H1 (cell line): Measurements from ENCODE around the gene ZBTB7B. TPM values are rescaled to one million over a fixed set of nuclear protein-coding genes. Genes with fewer than 3 reads are reported as not detected.

Source experiments
- CTCF ChIA-PET: fragments of 300-600 bp; sonication (Branson Sonifier 250); formaldehyde crosslinking; loops from one replicate; lab custom pipeline; 2021; ENCODE audit not compliant: partially characterized antibody; lab: Charles Lee
- POLR2A ChIA-PET: fragments of 300-600 bp; sonication (Branson Sonifier 250); formaldehyde crosslinking; loops from one replicate; lab custom pipeline; 2021; ENCODE audit warnings: inconsistent platforms; ENCODE audit not compliant: partially characterized antibody; lab: Charles Lee
- DNase-seq, 2 experiments: peaks; one replicate each; pipeline versions ENCODE4 v3.0.0 to v3.0.0-alpha.2; 2010 to 2022; ENCODE audit warnings: low spot score in 2 of 2, low read depth in 1 of 2, mixed read lengths in 1 of 2
- FAIRE-seq: peaks from 2 replicates; lab custom pipeline; 2011; peaks lifted over from hg19 to GRCh38; lab: Jason Lieb, UNC
- H2AFZ ChIP-seq: 2 replicates; pipeline ENCODE4 v1.8.1; 2012; ENCODE audit warnings: low read length, inconsistent platforms
- H2AK5ac ChIP-seq: 2 replicates; pipeline ENCODE4 v1.6.1; 2013; ENCODE audit warnings: low read depth, low read length
- H2BK120ac ChIP-seq: replicated peaks from 2 replicates; pipeline ENCODE3; 2013; ENCODE audit warnings: low read depth, low read length, inconsistent platforms
- H2BK12ac ChIP-seq: 2 replicates; pipeline ENCODE4 v1.6.1; 2013; ENCODE audit warnings: low read depth, low read length
- H2BK15ac ChIP-seq: 2 replicates; pipeline ENCODE4 v1.6.1; 2013; ENCODE audit warnings: low read length
- H2BK20ac ChIP-seq: 2 replicates; pipeline ENCODE4 v1.6.1; 2013; ENCODE audit warnings: low read length
- H2BK5ac ChIP-seq: 2 replicates; pipeline ENCODE4 v1.6.1; 2013; ENCODE audit warnings: low read depth, low read length
- H3K14ac ChIP-seq: 2 replicates; pipeline ENCODE4 v1.6.1; 2013; ENCODE audit warnings: inconsistent platforms; ENCODE audit not compliant: insufficient read length
- H3K18ac ChIP-seq: 2 replicates; pipeline ENCODE4 v1.6.1; 2013; ENCODE audit warnings: low read length; ENCODE audit errors: extremely low read depth
- H3K23ac ChIP-seq: 2 replicates; pipeline ENCODE4 v1.6.1; 2013; ENCODE audit warnings: inconsistent platforms; ENCODE audit not compliant: insufficient read length
- H3K23me2 ChIP-seq: 2 replicates; pipeline ENCODE4 v1.6.1; 2013; ENCODE audit warnings: low read depth, low read length
- H3K27ac ChIP-seq: 2 replicates; pipeline ENCODE4 v1.6.1; 2011; ENCODE audit warnings: low read depth, low read length, inconsistent platforms
- H3K27me3 ChIP-seq, 4 experiments: replicated peaks in 1 of 4; 1 replicate in 1 of 4; 2 replicates in 3 of 4; pipeline versions ENCODE4 v1.6.1 to v1.8.1; 2011 to 2013; ENCODE audit warnings: low read length in 3 of 4, mild to moderate bottlenecking in 3 of 4, inconsistent platforms in 2 of 4, mixed read lengths in 2 of 4, moderate library complexity in 1 of 4; ENCODE audit not compliant: control insufficient read depth in 3 of 4, insufficient read depth in 3 of 4; ENCODE audit errors: extremely low read depth in 1 of 4
- H3K36me3 ChIP-seq, 4 experiments: 2 replicates each; pipeline versions ENCODE4 v1.6.1 to v1.8.1; 2011 to 2013; ENCODE audit warnings: mild to moderate bottlenecking in 4 of 4, low read length in 3 of 4, moderate library complexity in 2 of 4, control low read depth in 1 of 4, inconsistent platforms in 1 of 4; ENCODE audit not compliant: insufficient read depth in 4 of 4, control insufficient read depth in 2 of 4
- H3K4ac ChIP-seq: replicated peaks from 2 replicates; pipeline ENCODE3; 2013; ENCODE audit warnings: low read length, low read depth, mixed read lengths, inconsistent platforms; ENCODE audit not compliant: insufficient read length
- H3K4me1 ChIP-seq, 4 experiments: replicated peaks in 1 of 4; 1 replicate in 1 of 4; 2 replicates in 3 of 4; pipeline versions ENCODE4 v1.6.1 to v1.8.1; 2011 to 2013; ENCODE audit warnings: low read length in 3 of 4, inconsistent platforms in 2 of 4, mixed read lengths in 1 of 4; ENCODE audit not compliant: insufficient read depth in 4 of 4, control insufficient read depth in 3 of 4
- H3K4me2 ChIP-seq, 2 experiments: 2 replicates each; pipeline versions ENCODE4 v1.6.1 to v1.8.1; 2011 to 2013; ENCODE audit warnings: low read depth in 2 of 2, low read length in 2 of 2, control low read depth in 1 of 2, inconsistent platforms in 1 of 2, mild to moderate bottlenecking in 1 of 2; ENCODE audit not compliant: insufficient read depth in 1 of 2
- H3K4me3 ChIP-seq, 4 experiments: fragments of 200-600, 300-600 bp in 1 of 4; sonication (generic), shearing (Covaris generic), sonication (Bioruptor Twin) in 1 of 4; 2 replicates each; pipeline versions ENCODE4 v1.5.1 to v1.8.1; 2011 to 2016; ENCODE audit warnings: low read length in 4 of 4, low read depth in 3 of 4, control low read depth in 2 of 4, inconsistent platforms in 2 of 4, mild to moderate bottlenecking in 2 of 4, mixed read lengths in 1 of 4, moderate library complexity in 1 of 4; ENCODE audit not compliant: insufficient read depth in 2 of 4; ENCODE audit errors: extremely low read depth in 1 of 4
- H3K56ac ChIP-seq: replicated peaks from 2 replicates; pipeline ENCODE3; 2013; ENCODE audit warnings: low read depth, mild to moderate bottlenecking, mixed read lengths, low read length, inconsistent platforms; ENCODE audit not compliant: insufficient read length
- H3K79me1 ChIP-seq: 2 replicates; pipeline ENCODE4 v1.6.1; 2013; ENCODE audit warnings: low read depth, low read length, control low read depth
- H3K79me2 ChIP-seq, 2 experiments: 2 replicates each; pipeline versions ENCODE4 v1.6.1 to v1.8.1; 2012 to 2013; ENCODE audit warnings: low read length in 2 of 2, mild to moderate bottlenecking in 2 of 2, inconsistent platforms in 1 of 2; ENCODE audit not compliant: insufficient read depth in 2 of 2, control insufficient read depth in 1 of 2
- H3K9ac ChIP-seq, 4 experiments: replicated peaks in 1 of 4; 1 replicate in 1 of 4; 2 replicates in 3 of 4; pipeline versions ENCODE4 v1.6.1 to v1.8.1; 2011 to 2013; ENCODE audit warnings: low read depth in 3 of 4, low read length in 3 of 4, control low read depth in 2 of 4, mild to moderate bottlenecking in 2 of 4, moderate library complexity in 2 of 4, inconsistent platforms in 1 of 4; ENCODE audit errors: extremely low read depth in 1 of 4
- H3K9me3 ChIP-seq, 2 experiments: 2 replicates each; pipeline versions ENCODE4 v1.6.1 to v1.8.1; 2012 to 2013; ENCODE audit warnings: mild to moderate bottlenecking in 2 of 2, moderate library complexity in 2 of 2, control low read depth in 1 of 2, inconsistent platforms in 1 of 2, low read depth in 1 of 2, low read length in 1 of 2, mixed read lengths in 1 of 2; ENCODE audit not compliant: insufficient read depth in 2 of 2
- H4K20me1 ChIP-seq, 2 experiments: replicated peaks in 1 of 2; 2 replicates each; pipeline versions ENCODE3 to v1.8.1; 2011 to 2013; ENCODE audit warnings: inconsistent platforms in 2 of 2, low read length in 2 of 2, mild to moderate bottlenecking in 1 of 2; ENCODE audit not compliant: insufficient read depth in 2 of 2, control insufficient read depth in 1 of 2
- H4K5ac ChIP-seq: 2 replicates; pipeline ENCODE4 v1.6.1; 2013; ENCODE audit warnings: low read length, low read depth, mixed read lengths, inconsistent platforms; ENCODE audit not compliant: insufficient read length
- H4K8ac ChIP-seq: 2 replicates; pipeline ENCODE4 v1.8.0; 2013; ENCODE audit warnings: mild to moderate bottlenecking, moderate library complexity, low read length, inconsistent platforms; ENCODE audit not compliant: insufficient read depth; ENCODE audit errors: extremely low read depth
- H4K91ac ChIP-seq: replicated peaks from 2 replicates; pipeline ENCODE3; 2013; ENCODE audit warnings: low read length, mixed read lengths, inconsistent platforms; ENCODE audit not compliant: insufficient read length
- CBX8 ChIP-seq: fragments of 300-800, 300-1000 bp; sonication (generic); IDR thresholded peaks from 2 replicates; pipeline ENCODE4 v1.7.1; 2016; ENCODE audit warnings: low read depth, low read length, borderline replicate concordance
- HDAC6 ChIP-seq: IDR thresholded peaks from one replicate; pipeline ENCODE4 v1.7.1; 2012; ENCODE audit warnings: low read depth, mild to moderate bottlenecking, inconsistent platforms, low read length, moderate library complexity
- KDM1A ChIP-seq: fragments of 200-600, 300-600 bp; sonication (generic); IDR thresholded peaks from 2 replicates; pipeline ENCODE4 v1.7.1; 2016; ENCODE audit warnings: mild to moderate bottlenecking, low read length, borderline replicate concordance
- KDM5A ChIP-seq: fragments of 200-600 bp; IDR thresholded peaks from 2 replicates; pipeline ENCODE4 v1.7.1; 2012; ENCODE audit warnings: mild to moderate bottlenecking, low read length, inconsistent platforms, mixed read lengths
- PHF8 ChIP-seq: fragments of 200-600 bp; sonication (generic); conservative IDR thresholded peaks from 2 replicates; pipeline ENCODE4 v1.7.1; 2012; ENCODE audit warnings: low read depth, mild to moderate bottlenecking, inconsistent platforms, low read length, moderate library complexity
- POLR2A ChIP-seq, 2 experiments: IDR thresholded peaks; 1 replicate in 1 of 2; 2 replicates in 1 of 2; pipeline ENCODE4 v1.6.1; 2011; ENCODE audit warnings: low read depth in 2 of 2, low read length in 2 of 2, mild to moderate bottlenecking in 2 of 2; ENCODE audit errors: control extremely low read depth in 1 of 2
- SP1 ChIP-seq: IDR thresholded peaks from 2 replicates; pipeline ENCODE4 v1.6.1; 2011; ENCODE audit warnings: low read depth, low read length
- SP2 ChIP-seq: IDR thresholded peaks from 2 replicates; pipeline ENCODE4 v1.6.1; 2012; ENCODE audit warnings: mild to moderate bottlenecking, low read length, inconsistent platforms
- SUZ12 ChIP-seq: fragments of 200-600 bp; sonication (generic); IDR thresholded peaks from 2 replicates; pipeline ENCODE4 v1.6.1; 2012; ENCODE audit warnings: mild to moderate bottlenecking, inconsistent platforms, low read length, moderate library complexity, mixed read lengths
- TAF7 ChIP-seq: optimal IDR thresholded peaks from 2 replicates; pipeline ENCODE3; 2011; ENCODE audit warnings: low read depth, mild to moderate bottlenecking, inconsistent platforms, low read length, moderate library complexity, borderline replicate concordance
- TBP ChIP-seq: IDR thresholded peaks from 2 replicates; pipeline ENCODE4 v1.6.1; 2011; ENCODE audit warnings: low read depth, low read length, improper control_type of control experiment
- TCF12 ChIP-seq: IDR thresholded peaks from 2 replicates; pipeline ENCODE4 v1.6.1; 2011; ENCODE audit warnings: low read depth, mild to moderate bottlenecking, low read length
- WGBS, 2 experiments: shearing (Covaris generic) in 1 of 2; methylation state at CpG; one replicate each; pipeline versions ENCODE4 v1.1.6 to v1.1.7; 2013 to 2015; ENCODE audit warnings: low lambda C conversion rate in 2 of 2, mixed read lengths in 2 of 2, inconsistent platforms in 1 of 2, low coverage in 1 of 2, missing lambda C conversion rate in 1 of 2; ENCODE audit not compliant: insufficient replicate concordance in 2 of 2, insufficient coverage in 1 of 2, insufficient read length in 1 of 2; ENCODE audit errors: extremely low coverage in 1 of 2, missing lambda C conversion rate in 1 of 2; 5-methylcytosine and 5-hydroxymethylcytosine counted together
- polyA plus RNA-seq, 7 experiments: library from polyadenylated mRNA; depleted of rRNA in 3 of 7; stranded (reverse) in 5 of 7; unstranded in 2 of 7; fragments of >200 nt in 5 of 7; fragments of 200-250 nt in 2 of 7; gene quantifications; 1 replicate in 5 of 7; 2 replicates in 1 of 7; 4 replicates in 1 of 7; pipeline versions ENCODE4 v1.2.1 to v1.2.3, GENCODE V29; 2011 to 2013; ENCODE audit warnings: missing spikeins in 2 of 7, mixed read lengths in 2 of 7
- total RNA-seq: library from RNA; stranded (reverse); fragmentation: NEBNext Ultra II Directional; extraction: Animal tissue kit (Norgen Biotek cat#: 25700); gene quantifications from 2 replicates; pipeline ENCODE4 v1.2.1, GENCODE V29; 2021

ZBTB7B gene
- total and polyA plus RNA-seq, 2 of the 8 experiments (the other 6 are each of a cell fraction or from before 2014, with no cell fraction given): 24.5 to 36.9 TPM

- ChIA-PET CTCF (interaction anchor here (0.7 to 20.6 kb wide), 16 partner anchors 10 to 114 kb away, joined by 3 to 334 read pairs (median 6); partner anchors contain the start of genes ADAM15, EFNA4, FLAD1 and LENEP), POLR2A (interaction anchor here (0.6 to 42.8 kb wide), 20 partner anchors 11 to 1090 kb away, joined by 3 to 702 read pairs (median 4); partner anchors contain the start of genes ADAM15, FLAD1, LENEP and PBXIP1)
- FAIRE-seq: no peak
- TF ChIP-seq POLR2A (IDR thresholded peaks at IDR 0.05; ENCODE audit: control extremely low read depth in 1 of 2, low read depth in 2 of 2, low read length in 2 of 2) (peak; percentile 79 to 92), KDM5A (no peak), TAF7 (peak; percentile 69), SP1 (no peak), SUZ12 (no peak), SP2 (no peak), KDM1A (no peak), PHF8 (no peak), TBP (peak; percentile 82), CBX8 (no peak), HDAC6 (no peak), TCF12 (no peak)
These were observed 31.8 kb upstream of the ZBTB7B start, which contains the start of gene SHC1 for GRCh38 chr1:154970631-154971340. Gene SHC1 (minus strand): TSS chr1:154970747. CDS start chr1:154970526, 221 bp downstream.

More at GRCh38 chr1:154970631-154971340, 31.8 kb upstream of the ZBTB7B start, which contains the start of gene SHC1:
- peak within 1 kb of the TSS; percentile 99 for H2BK5ac ChIP-seq
- H3K23me2 ChIP-seq: peaks cover 29% of the 10 kb centered on the region
- H3K4ac ChIP-seq: peak within 1 kb of the TSS; percentile 98
- H4K8ac ChIP-seq: peak within 1 kb of the TSS; percentile 74
- H2AFZ ChIP-seq: no peak within 1 kb of the TSS
- peak within 1 kb of the TSS; percentile 94 for H3K56ac ChIP-seq
- peak within 1 kb of the TSS; percentile 100 for H2AK5ac ChIP-seq
- WGBS, 2 experiments: 3% methylated on average over 14 of the region's 15 CpGs; no CpG with 5 or more reads in 1 of the 2 experiments
- peak within 1 kb of the TSS; percentile 61 for H3K23ac ChIP-seq
- H3K79me1 ChIP-seq: peaks cover 14% of the 10 kb centered on the region; the same call in 1 of the 2 replicates
- H3K36me3 ChIP-seq: peaks cover 13 to 26% (median 22%) of the 10 kb centered on the region in 4 experiments
- peaks cover 9% of the 10 kb centered on the region in 2 experiments for H4K20me1 ChIP-seq
- H3K4me3 ChIP-seq: peak within 1 kb of the TSS; percentile 61 to 80 (median 76)
- peak within 1 kb of the TSS; percentile 91 for H3K27ac ChIP-seq
- peak; percentile 84 to 90 for DNase-seq
- peak within 1 kb of the TSS; percentile 88 for H2BK20ac ChIP-seq
- H4K91ac ChIP-seq: peak within 1 kb of the TSS; percentile 100
- peak within 1 kb of the TSS; percentile 92 for H4K5ac ChIP-seq
- no peaks in the 10 kb centered on the region for H3K27me3 ChIP-seq
- peaks cover 12 to 47% of the 10 kb centered on the region in 2 experiments for H3K79me2 ChIP-seq
- H3K14ac ChIP-seq: peak within 1 kb of the TSS; percentile 16
- peak within 1 kb of the TSS; percentile 84 for H3K18ac ChIP-seq
- peak within 1 kb of the TSS; percentile 95 for H2BK120ac ChIP-seq
- peak within 1 kb of the TSS; percentile 55 to 81 (median 70) for H3K9ac ChIP-seq
- H3K9me3 ChIP-seq: no peaks in the 10 kb centered on the region
- H2BK12ac ChIP-seq: peak within 1 kb of the TSS; percentile 100
- H3K4me1 ChIP-seq: peaks cover 3 to 19% (median 14%) of the 10 kb centered on the region in 4 experiments
- peak within 1 kb of the TSS; percentile 78 for H3K4me2 ChIP-seq
- H2BK15ac ChIP-seq: peak within 1 kb of the TSS; percentile 85
